HEK293 (cell line): ENCODE results near the gene HMCN2.

Experiments used
- CTCF ChIA-PET: fragments of 350-600 bp; formaldehyde crosslinking; extraction: SDS; loops from one replicate; lab custom pipeline; 2021; ENCODE audit warnings: antibody characterized with exemption; lab: Yijun Ruan, JAX
- POLR2A ChIA-PET: fragments of 300-600 bp; formaldehyde crosslinking; extraction: SDS; loops from one replicate; lab custom pipeline; 2020; ENCODE audit warnings: antibody characterized with exemption, inconsistent platforms; lab: Yijun Ruan, JAX
- H3K27ac ChIP-seq: fragments of 200-500 bp; sonication (Bioruptor generic); 2 replicates; pipeline ENCODE4 v1.5.1; 2014; ENCODE audit warnings: low read depth, low read length, control low read depth, inconsistent platforms; ENCODE audit errors: extremely low read depth
- H3K36me3 ChIP-seq, 2 experiments: fragments of 200-500 bp in 1 of 2; sonication (Bioruptor generic) in 1 of 2; 1 replicate in 1 of 2; 2 replicates in 1 of 2; pipeline ENCODE4 v1.5.1; 2014 to 2017; ENCODE audit warnings: inconsistent platforms in 2 of 2, low read length in 2 of 2; ENCODE audit not compliant: control insufficient read depth in 2 of 2, insufficient read depth in 1 of 2
- H3K4me1 ChIP-seq: fragments of 200-500 bp; sonication (Bioruptor generic); 2 replicates; pipeline ENCODE4 v1.5.1; 2014; ENCODE audit warnings: mild to moderate bottlenecking, low read length, inconsistent platforms; ENCODE audit not compliant: control insufficient read depth, insufficient read depth
- H3K4me3 ChIP-seq: 2 replicates; pipeline ENCODE4 v1.5.1; 2011; ENCODE audit warnings: low read depth, mild to moderate bottlenecking, control low read depth, low read length, moderate library complexity
- H3K9me3 ChIP-seq: fragments of 200-500 bp; sonication (Bioruptor generic); 2 replicates; pipeline ENCODE4 v1.5.1; 2014; ENCODE audit warnings: low read depth, low read length, inconsistent platforms; ENCODE audit not compliant: control insufficient read depth, insufficient read depth
- HOXA7 ChIP-seq: sonication (generic); formaldehyde crosslinking; IDR thresholded peaks from 2 replicates; pipeline ENCODE4 v1.8.1; 2022; ENCODE audit warnings: missing genetic modification reagents, borderline replicate concordance
- YY2 ChIP-seq: fragments of 450-650 bp; formaldehyde crosslinking; IDR thresholded peaks from 2 replicates; pipeline ENCODE4 v1.5.1; 2016; ENCODE audit warnings: missing biosample characterization, missing genetic modification characterization
- ZBTB1 ChIP-seq: fragments of 450-650 bp; formaldehyde crosslinking; IDR thresholded peaks from 2 replicates; pipeline ENCODE4 v1.5.1; 2016; ENCODE audit warnings: missing biosample characterization, missing genetic modification characterization
- ZFP69B ChIP-seq: fragments of 450-650 bp; formaldehyde crosslinking; IDR thresholded peaks from 2 replicates; pipeline ENCODE4 v1.5.1; 2016; ENCODE audit warnings: missing biosample characterization, missing genetic modification characterization
- ZNF121 ChIP-seq: fragments of 450-650 bp; formaldehyde crosslinking; IDR thresholded peaks from 2 replicates; pipeline ENCODE4 v1.5.1; 2016; ENCODE audit warnings: missing biosample characterization, missing genetic modification characterization
- ZNF155 ChIP-seq: fragments of 450-650 bp; formaldehyde crosslinking; IDR thresholded peaks from 2 replicates; pipeline ENCODE4 v1.5.1; 2016; ENCODE audit warnings: missing biosample characterization, missing genetic modification characterization
- ZNF221 ChIP-seq: fragments of 450-650 bp; formaldehyde crosslinking; IDR thresholded peaks from 2 replicates; pipeline ENCODE4 v1.5.1; 2017; ENCODE audit warnings: missing biosample characterization, missing genetic modification characterization, borderline replicate concordance
- ZNF266 ChIP-seq: fragments of 450-650 bp; formaldehyde crosslinking; IDR thresholded peaks from 2 replicates; pipeline ENCODE4 v1.5.1; 2016; ENCODE audit warnings: missing biosample characterization, missing genetic modification characterization, low read depth
- ZNF488 ChIP-seq: fragments of 450-650 bp; formaldehyde crosslinking; IDR thresholded peaks from 2 replicates; pipeline ENCODE4 v1.5.1; 2016; ENCODE audit warnings: missing biosample characterization, missing genetic modification characterization
- ZNF544 ChIP-seq: fragments of 450-650 bp; formaldehyde crosslinking; IDR thresholded peaks from 2 replicates; pipeline ENCODE4 v1.5.0; 2017; ENCODE audit warnings: missing biosample characterization, missing genetic modification characterization
- ZNF548 ChIP-seq: fragments of 450-650 bp; formaldehyde crosslinking; IDR thresholded peaks from 2 replicates; pipeline ENCODE4 v1.5.1; 2016; ENCODE audit warnings: missing biosample characterization, missing genetic modification characterization
- ZNF654 ChIP-seq: fragments of 450-650 bp; formaldehyde crosslinking; IDR thresholded peaks from 2 replicates; pipeline ENCODE4 v1.5.1; 2016; ENCODE audit warnings: low read depth, missing biosample characterization, missing genetic modification characterization
- ZNF658 ChIP-seq: fragments of 450-650 bp; formaldehyde crosslinking; IDR thresholded peaks from 2 replicates; pipeline ENCODE4; 2016; ENCODE audit warnings: missing biosample characterization, missing genetic modification characterization
- ZNF670 ChIP-seq: fragments of 450-650 bp; formaldehyde crosslinking; IDR thresholded peaks from 2 replicates; pipeline ENCODE4 v1.5.1; 2016; ENCODE audit warnings: missing biosample characterization, missing genetic modification characterization, low read depth
- TF ChIP-seq, protein P1 (sequence below): fragments of 450-650 bp; formaldehyde crosslinking; IDR thresholded peaks from 2 replicates; pipeline ENCODE4 v1.5.1; 2016; ENCODE audit warnings: missing biosample characterization, missing genetic modification characterization
- TF ChIP-seq, protein P2 (sequence below): fragments of 450-650 bp; formaldehyde crosslinking; IDR thresholded peaks from 2 replicates; pipeline ENCODE4 v1.5.1; 2016; ENCODE audit warnings: missing biosample characterization, missing genetic modification characterization
- TF ChIP-seq, protein P3 (sequence below): fragments of 450-650 bp; formaldehyde crosslinking; IDR thresholded peaks from 2 replicates; pipeline ENCODE4 v1.5.1; 2017; ENCODE audit warnings: missing biosample characterization, missing genetic modification characterization
- TF ChIP-seq, protein P4 (sequence below): fragments of 450-650 bp; formaldehyde crosslinking; IDR thresholded peaks from 2 replicates; pipeline ENCODE4 v1.5.1; 2016; ENCODE audit warnings: missing biosample characterization, missing genetic modification characterization, borderline replicate concordance
- TF ChIP-seq, protein P5 (sequence below): fragments of 450-650 bp; formaldehyde crosslinking; IDR thresholded peaks from 2 replicates; pipeline ENCODE4 v1.5.1; 2016; ENCODE audit warnings: missing biosample characterization, missing genetic modification characterization

The HMCN2 gene

GRCh38 chr9:130343445-130343918 lies 77.9 kb downstream of the HMCN2 start (continued):
- TF ChIP-seq ZNF155 (tag by site-specific recombination), result no peak
- TF ChIP-seq ZNF654 (tag by site-specific recombination), result peak; percentile 82
- TF ChIP-seq ZFP69B (tag by site-specific recombination), result peak; percentile 96

- POLR2A ChIA-PET, result no interaction called here
- CTCF ChIA-PET, result interaction anchor here (0.5 to 4.3 kb wide), 12 partner anchors 19 to 243 kb away, joined by 3 to 80 read pairs (median 4); no protein-coding TSS in a partner anchor
- H3K36me3 ChIP-seq, result no peaks in the 10 kb centered on the region
- H3K4me3 ChIP-seq, result no peak overlapping the region
- H3K4me1 ChIP-seq, result no peaks in the 10 kb centered on the region
- no peak overlapping the region for H3K27ac ChIP-seq
- no peaks in the 10 kb centered on the region for H3K9me3 ChIP-seq
- TF ChIP-seq, protein P1, sequence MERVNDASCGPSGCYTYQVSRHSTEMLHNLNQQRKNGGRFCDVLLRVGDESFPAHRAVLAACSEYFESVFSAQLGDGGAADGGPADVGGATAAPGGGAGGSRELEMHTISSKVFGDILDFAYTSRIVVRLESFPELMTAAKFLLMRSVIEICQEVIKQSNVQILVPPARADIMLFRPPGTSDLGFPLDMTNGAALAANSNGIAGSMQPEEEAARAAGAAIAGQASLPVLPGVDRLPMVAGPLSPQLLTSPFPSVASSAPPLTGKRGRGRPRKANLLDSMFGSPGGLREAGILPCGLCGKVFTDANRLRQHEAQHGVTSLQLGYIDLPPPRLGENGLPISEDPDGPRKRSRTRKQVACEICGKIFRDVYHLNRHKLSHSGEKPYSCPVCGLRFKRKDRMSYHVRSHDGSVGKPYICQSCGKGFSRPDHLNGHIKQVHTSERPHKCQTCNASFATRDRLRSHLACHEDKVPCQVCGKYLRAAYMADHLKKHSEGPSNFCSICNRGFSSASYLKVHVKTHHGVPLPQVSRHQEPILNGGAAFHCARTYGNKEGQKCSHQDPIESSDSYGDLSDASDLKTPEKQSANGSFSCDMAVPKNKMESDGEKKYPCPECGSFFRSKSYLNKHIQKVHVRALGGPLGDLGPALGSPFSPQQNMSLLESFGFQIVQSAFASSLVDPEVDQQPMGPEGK, result peak; percentile 11; the same call in 1 of the 2 replicates
- TF ChIP-seq YY2 (tag by site-specific recombination) (peak; percentile 58; the same call in 1 of the 2 replicates), ZNF488 (tag by site-specific recombination) (peak; percentile 29; the same call in 1 of the 2 replicates), ZNF155 (tag by site-specific recombination) (no peak), ZNF266 (tag by site-specific recombination) (0 out of 2 replicates have a peak, but pooled peaks have one; percentile 9), ZNF548 (tag by site-specific recombination) (0 out of 2 replicates have a peak, but pooled peaks have one; percentile 42), ZNF670 (tag by site-specific recombination) (peak; percentile 12; the same call in 1 of the 2 replicates), ZNF221 (no peak), ZNF658 (tag by site-specific recombination) (peak; percentile 93; the same call in 1 of the 2 replicates), ZNF544 (tag by site-specific recombination) (0 out of 2 replicates have a peak, but pooled peaks have one; percentile 8), ZBTB1 (peak; percentile 11; the same call in 1 of the 2 replicates), ZNF121 (tag by site-specific recombination) (0 out of 2 replicates have a peak, but pooled peaks have one; percentile 8), HOXA7 (no peak)
- TF ChIP-seq, protein P2, sequence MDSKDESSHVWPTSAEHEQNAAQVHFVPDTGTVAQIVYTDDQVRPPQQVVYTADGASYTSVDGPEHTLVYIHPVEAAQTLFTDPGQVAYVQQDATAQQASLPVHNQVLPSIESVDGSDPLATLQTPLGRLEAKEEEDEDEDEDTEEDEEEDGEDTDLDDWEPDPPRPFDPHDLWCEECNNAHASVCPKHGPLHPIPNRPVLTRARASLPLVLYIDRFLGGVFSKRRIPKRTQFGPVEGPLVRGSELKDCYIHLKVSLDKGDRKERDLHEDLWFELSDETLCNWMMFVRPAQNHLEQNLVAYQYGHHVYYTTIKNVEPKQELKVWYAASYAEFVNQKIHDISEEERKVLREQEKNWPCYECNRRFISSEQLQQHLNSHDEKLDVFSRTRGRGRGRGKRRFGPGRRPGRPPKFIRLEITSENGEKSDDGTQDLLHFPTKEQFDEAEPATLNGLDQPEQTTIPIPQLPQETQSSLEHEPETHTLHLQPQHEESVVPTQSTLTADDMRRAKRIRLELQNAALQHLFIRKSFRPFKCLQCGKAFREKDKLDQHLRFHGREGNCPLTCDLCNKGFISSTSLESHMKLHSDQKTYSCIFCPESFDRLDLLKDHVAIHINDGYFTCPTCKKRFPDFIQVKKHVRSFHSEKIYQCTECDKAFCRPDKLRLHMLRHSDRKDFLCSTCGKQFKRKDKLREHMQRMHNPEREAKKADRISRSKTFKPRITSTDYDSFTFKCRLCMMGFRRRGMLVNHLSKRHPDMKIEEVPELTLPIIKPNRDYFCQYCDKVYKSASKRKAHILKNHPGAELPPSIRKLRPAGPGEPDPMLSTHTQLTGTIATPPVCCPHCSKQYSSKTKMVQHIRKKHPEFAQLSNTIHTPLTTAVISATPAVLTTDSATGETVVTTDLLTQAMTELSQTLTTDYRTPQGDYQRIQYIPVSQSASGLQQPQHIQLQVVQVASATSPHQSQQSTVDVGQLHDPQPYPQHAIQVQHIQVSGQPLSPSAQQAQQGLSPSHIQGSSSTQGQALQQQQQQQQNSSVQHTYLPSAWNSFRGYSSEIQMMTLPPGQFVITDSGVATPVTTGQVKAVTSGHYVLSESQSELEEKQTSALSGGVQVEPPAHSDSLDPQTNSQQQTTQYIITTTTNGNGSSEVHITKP (tag by site-specific recombination), result no peak
- TF ChIP-seq, protein P3, sequence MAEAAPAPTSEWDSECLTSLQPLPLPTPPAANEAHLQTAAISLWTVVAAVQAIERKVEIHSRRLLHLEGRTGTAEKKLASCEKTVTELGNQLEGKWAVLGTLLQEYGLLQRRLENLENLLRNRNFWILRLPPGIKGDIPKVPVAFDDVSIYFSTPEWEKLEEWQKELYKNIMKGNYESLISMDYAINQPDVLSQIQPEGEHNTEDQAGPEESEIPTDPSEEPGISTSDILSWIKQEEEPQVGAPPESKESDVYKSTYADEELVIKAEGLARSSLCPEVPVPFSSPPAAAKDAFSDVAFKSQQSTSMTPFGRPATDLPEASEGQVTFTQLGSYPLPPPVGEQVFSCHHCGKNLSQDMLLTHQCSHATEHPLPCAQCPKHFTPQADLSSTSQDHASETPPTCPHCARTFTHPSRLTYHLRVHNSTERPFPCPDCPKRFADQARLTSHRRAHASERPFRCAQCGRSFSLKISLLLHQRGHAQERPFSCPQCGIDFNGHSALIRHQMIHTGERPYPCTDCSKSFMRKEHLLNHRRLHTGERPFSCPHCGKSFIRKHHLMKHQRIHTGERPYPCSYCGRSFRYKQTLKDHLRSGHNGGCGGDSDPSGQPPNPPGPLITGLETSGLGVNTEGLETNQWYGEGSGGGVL (tag by site-specific recombination), result peak; percentile 12; the same call in 1 of the 2 replicates
- TF ChIP-seq, protein P4, sequence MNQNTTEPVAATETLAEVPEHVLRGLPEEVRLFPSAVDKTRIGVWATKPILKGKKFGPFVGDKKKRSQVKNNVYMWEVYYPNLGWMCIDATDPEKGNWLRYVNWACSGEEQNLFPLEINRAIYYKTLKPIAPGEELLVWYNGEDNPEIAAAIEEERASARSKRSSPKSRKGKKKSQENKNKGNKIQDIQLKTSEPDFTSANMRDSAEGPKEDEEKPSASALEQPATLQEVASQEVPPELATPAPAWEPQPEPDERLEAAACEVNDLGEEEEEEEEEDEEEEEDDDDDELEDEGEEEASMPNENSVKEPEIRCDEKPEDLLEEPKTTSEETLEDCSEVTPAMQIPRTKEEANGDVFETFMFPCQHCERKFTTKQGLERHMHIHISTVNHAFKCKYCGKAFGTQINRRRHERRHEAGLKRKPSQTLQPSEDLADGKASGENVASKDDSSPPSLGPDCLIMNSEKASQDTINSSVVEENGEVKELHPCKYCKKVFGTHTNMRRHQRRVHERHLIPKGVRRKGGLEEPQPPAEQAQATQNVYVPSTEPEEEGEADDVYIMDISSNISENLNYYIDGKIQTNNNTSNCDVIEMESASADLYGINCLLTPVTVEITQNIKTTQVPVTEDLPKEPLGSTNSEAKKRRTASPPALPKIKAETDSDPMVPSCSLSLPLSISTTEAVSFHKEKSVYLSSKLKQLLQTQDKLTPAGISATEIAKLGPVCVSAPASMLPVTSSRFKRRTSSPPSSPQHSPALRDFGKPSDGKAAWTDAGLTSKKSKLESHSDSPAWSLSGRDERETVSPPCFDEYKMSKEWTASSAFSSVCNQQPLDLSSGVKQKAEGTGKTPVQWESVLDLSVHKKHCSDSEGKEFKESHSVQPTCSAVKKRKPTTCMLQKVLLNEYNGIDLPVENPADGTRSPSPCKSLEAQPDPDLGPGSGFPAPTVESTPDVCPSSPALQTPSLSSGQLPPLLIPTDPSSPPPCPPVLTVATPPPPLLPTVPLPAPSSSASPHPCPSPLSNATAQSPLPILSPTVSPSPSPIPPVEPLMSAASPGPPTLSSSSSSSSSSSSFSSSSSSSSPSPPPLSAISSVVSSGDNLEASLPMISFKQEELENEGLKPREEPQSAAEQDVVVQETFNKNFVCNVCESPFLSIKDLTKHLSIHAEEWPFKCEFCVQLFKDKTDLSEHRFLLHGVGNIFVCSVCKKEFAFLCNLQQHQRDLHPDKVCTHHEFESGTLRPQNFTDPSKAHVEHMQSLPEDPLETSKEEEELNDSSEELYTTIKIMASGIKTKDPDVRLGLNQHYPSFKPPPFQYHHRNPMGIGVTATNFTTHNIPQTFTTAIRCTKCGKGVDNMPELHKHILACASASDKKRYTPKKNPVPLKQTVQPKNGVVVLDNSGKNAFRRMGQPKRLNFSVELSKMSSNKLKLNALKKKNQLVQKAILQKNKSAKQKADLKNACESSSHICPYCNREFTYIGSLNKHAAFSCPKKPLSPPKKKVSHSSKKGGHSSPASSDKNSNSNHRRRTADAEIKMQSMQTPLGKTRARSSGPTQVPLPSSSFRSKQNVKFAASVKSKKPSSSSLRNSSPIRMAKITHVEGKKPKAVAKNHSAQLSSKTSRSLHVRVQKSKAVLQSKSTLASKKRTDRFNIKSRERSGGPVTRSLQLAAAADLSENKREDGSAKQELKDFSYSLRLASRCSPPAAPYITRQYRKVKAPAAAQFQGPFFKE (tag by site-specific recombination), result 0 out of 2 replicates have a peak, but pooled peaks have one; percentile 47
- TF ChIP-seq, protein P5, sequence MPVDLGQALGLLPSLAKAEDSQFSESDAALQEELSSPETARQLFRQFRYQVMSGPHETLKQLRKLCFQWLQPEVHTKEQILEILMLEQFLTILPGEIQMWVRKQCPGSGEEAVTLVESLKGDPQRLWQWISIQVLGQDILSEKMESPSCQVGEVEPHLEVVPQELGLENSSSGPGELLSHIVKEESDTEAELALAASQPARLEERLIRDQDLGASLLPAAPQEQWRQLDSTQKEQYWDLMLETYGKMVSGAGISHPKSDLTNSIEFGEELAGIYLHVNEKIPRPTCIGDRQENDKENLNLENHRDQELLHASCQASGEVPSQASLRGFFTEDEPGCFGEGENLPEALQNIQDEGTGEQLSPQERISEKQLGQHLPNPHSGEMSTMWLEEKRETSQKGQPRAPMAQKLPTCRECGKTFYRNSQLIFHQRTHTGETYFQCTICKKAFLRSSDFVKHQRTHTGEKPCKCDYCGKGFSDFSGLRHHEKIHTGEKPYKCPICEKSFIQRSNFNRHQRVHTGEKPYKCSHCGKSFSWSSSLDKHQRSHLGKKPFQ (tag by site-specific recombination), result peak; percentile 48; the same call in 1 of the 2 replicates
Observed at GRCh38 chr9:130344366-130344765, 78.8 kb downstream of the HMCN2 start.
